Esophagus muscularis mucosa (tissue), 3 donors: Measurements from ENCODE around the gene CEP85.

Experiments used
- POLR2A ChIP-seq: fragments of 450-650 bp; IDR thresholded peaks from one replicate; pipeline ENCODE4 v1.6.1; 2017; ENCODE audit warnings: antibody characterized with exemption, moderate library complexity, mild to moderate bottlenecking, low read depth
- POLR2AphosphoS5 ChIP-seq, 2 donors: sonication (generic); formaldehyde crosslinking; IDR thresholded peaks; one replicate each; pipeline ENCODE4 v1.6.1; 2017; ENCODE audit warnings: antibody characterized with exemption in 2 of 2
- TF ChIP-seq, protein P1 (sequence below), 3 experiments: fragments of 200-600 bp in 2 of 3; fragments of 450-650 bp in 1 of 3; sonication (generic) in 2 of 3; IDR thresholded peaks; one replicate each; pipeline ENCODE4 v1.5.1; 2017 to 2019; ENCODE audit warnings: antibody characterized with exemption in 3 of 3, mild to moderate bottlenecking in 2 of 3, moderate library complexity in 1 of 3

DNA sequence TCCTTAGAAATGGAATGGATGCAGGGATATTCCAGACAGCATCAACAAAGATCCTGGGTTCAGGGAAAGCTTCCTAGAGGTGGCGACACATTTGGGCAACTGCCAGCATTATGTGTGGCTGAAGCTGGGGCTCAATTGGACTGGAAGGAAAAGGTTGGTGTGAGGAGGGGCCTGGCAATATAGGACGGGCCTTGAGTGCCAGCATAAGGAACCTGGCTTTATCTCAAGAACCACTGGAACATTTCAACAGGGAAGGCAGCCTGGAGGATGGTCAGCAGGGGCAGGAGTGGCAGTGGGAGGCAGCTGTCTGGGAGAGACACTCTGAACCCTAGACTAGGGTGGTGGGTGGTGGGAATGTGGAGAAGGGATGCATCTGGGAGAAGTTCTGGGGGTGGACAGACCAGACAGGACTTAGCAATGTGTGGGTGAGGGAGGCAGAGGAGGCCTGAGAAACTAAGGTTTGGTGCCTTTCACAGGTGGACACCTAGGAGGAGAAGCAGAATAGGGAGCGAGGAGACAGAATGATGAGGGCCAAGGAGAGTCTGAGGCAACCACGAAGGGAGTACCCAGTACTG is 49.4 kb downstream of the CEP85 start:
- TF ChIP-seq, protein P1, sequence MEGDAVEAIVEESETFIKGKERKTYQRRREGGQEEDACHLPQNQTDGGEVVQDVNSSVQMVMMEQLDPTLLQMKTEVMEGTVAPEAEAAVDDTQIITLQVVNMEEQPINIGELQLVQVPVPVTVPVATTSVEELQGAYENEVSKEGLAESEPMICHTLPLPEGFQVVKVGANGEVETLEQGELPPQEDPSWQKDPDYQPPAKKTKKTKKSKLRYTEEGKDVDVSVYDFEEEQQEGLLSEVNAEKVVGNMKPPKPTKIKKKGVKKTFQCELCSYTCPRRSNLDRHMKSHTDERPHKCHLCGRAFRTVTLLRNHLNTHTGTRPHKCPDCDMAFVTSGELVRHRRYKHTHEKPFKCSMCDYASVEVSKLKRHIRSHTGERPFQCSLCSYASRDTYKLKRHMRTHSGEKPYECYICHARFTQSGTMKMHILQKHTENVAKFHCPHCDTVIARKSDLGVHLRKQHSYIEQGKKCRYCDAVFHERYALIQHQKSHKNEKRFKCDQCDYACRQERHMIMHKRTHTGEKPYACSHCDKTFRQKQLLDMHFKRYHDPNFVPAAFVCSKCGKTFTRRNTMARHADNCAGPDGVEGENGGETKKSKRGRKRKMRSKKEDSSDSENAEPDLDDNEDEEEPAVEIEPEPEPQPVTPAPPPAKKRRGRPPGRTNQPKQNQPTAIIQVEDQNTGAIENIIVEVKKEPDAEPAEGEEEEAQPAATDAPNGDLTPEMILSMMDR (IDR thresholded peaks at IDR 0.05), result no peak
- TF ChIP-seq POLR2AphosphoS5 (IDR thresholded peaks at IDR 0.05) (no peak), POLR2A (no peak)
